ENCODE data around the gene ZNF319. TPM values are rescaled to one million over a fixed set of nuclear protein-coding genes. Genes with fewer than 3 reads are reported as not detected.

The ZNF319 gene
- total and polyA plus RNA-seq, 4 experiments from 2014 or later, result 2.3 to 20.5 (median 18.1) TPM

DNA sequence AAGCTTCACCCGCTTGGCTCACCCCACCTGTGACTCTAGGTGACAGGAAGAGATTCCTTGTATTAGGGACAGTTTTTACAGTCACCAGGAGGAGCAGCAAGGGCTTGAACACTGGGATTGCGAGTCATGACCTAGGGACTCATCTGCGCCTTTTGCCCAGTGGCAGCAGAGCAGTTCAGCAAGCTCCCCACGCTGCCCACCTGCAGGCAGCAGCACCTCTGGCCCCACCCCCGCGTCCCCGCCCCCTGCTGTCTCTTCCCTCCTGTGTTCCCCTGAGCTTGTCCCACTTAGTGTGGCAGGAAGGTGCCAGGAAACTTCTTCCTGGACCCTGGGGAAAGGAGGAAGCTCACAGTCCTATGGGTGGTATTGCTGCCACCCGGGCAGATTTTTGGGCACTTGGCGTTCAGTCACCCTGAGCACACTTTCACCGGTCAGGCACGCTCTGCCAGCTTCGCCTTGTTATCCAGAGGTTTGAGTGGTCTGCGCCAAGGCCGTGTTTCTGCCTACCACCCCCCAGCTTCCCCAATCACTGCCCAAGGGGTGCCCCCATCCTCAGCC is 33.7 kb upstream of the ZNF319 start:
- Mint-ChIP-seq H3K27ac (no peak overlapping the region), H3K9me3 (peaks cover 0 to 2% (median 0%) of the 10 kb centered on the region in 8 donors), H3K36me3 (no peaks in the 10 kb centered on the region), H3K27me3 (no peaks in the 10 kb centered on the region), H3K4me1 (no peaks in the 10 kb centered on the region), H3K4me3 (no peak overlapping the region)
- H3K36me3 ChIP-seq (ENCODE audit: insufficient read depth, low read length), result no peaks in the 10 kb centered on the region
- H3K27me3 ChIP-seq (ENCODE audit: insufficient read depth, low read length), result no peaks in the 10 kb centered on the region
- CTCF ChIA-PET (ENCODE audit: partially characterized antibody), result interaction anchor here (0.6 to 1.9 kb wide), 2 partner anchors 10 to 16 kb away, joined by 4 to 9 read pairs; no protein-coding TSS in a partner anchor
- intact Hi-C loops (cut with micrococcal nuclease), result no loop called here
- POLR2A ChIA-PET (ENCODE audit: partially characterized antibody), result no interaction called here
- H3K4me1 ChIP-seq (ENCODE audit: insufficient read depth, low read length), result no peaks in the 10 kb centered on the region
- H3K27ac ChIP-seq (ENCODE audit: low read depth, low read length), result no peak overlapping the region
- H3K9me3 ChIP-seq (ENCODE audit: control insufficient read depth in 1 of 2, low read length in 2 of 2), result no peaks in the 10 kb centered on the region
- DNase-seq, result peak in 1 of 5 donors; percentile 0
- no peak overlapping the region for H3K4me3 ChIP-seq (ENCODE audit: low read length in 2 of 2)

DNA sequence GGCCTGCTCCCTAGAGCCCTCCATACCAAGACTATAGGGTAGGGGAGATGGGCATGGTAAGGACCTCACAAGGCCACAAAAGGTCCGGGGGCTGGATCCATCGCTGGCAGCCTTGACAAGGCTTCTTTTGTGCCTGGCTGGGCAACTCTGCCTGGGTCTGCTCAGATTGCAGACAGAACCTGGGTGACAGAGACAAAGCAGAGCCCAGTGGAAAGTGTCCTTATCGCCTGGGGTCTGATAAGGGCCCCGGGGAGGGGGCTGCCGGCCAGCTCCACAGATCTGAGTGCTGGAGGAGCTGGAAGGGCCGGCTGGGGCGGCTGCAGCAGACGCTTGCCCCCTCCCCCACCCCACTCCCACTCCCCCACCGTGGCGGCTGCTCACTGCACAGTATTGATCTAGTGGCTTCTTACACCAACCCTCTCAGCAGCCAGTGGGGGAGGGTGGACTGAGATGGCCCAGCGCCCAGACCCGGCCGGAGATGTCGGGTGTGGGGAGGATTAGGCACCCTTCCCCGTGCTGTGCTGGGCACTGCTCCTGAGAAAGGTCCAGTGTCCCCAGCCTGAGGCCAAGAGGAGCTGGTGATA is 32.3 kb upstream of the ZNF319 start:
- Histone ChIP-seq H3K4me3 (ENCODE audit: low read length in 2 of 2) (no peak overlapping the region), H3K27me3 (ENCODE audit: insufficient read depth, low read length) (no peaks in the 10 kb centered on the region), H3K9me3 (ENCODE audit: control insufficient read depth in 1 of 2, low read length in 2 of 2) (no peaks in the 10 kb centered on the region), H3K36me3 (ENCODE audit: insufficient read depth, low read length) (no peaks in the 10 kb centered on the region), H3K4me1 (ENCODE audit: insufficient read depth, low read length) (no peaks in the 10 kb centered on the region), H3K27ac (ENCODE audit: low read depth, low read length) (no peak overlapping the region)
- no peak overlapping the region for H3K4me3 Mint-ChIP-seq
- H3K27me3 Mint-ChIP-seq, result no peaks in the 10 kb centered on the region
- ChIA-PET CTCF (ENCODE audit: partially characterized antibody) (interaction anchor here (1.0 to 1.9 kb wide), 2 partner anchors 9 to 10 kb away, joined by 3 to 9 read pairs; no protein-coding TSS in a partner anchor), POLR2A (ENCODE audit: partially characterized antibody) (no interaction called here)
- intact Hi-C loops (cut with micrococcal nuclease), result no loop called here
- peak in 1 of 5 donors; percentile 20 for DNase-seq
- H3K27ac Mint-ChIP-seq, result no peak overlapping the region
- H3K36me3 Mint-ChIP-seq, result no peaks in the 10 kb centered on the region
- H3K4me1 Mint-ChIP-seq, result peaks cover 0 to 7% (median 2%) of the 10 kb centered on the region in 4 donors
- peaks cover 0 to 2% (median 0%) of the 10 kb centered on the region in 8 donors for H3K9me3 Mint-ChIP-seq

DNA sequence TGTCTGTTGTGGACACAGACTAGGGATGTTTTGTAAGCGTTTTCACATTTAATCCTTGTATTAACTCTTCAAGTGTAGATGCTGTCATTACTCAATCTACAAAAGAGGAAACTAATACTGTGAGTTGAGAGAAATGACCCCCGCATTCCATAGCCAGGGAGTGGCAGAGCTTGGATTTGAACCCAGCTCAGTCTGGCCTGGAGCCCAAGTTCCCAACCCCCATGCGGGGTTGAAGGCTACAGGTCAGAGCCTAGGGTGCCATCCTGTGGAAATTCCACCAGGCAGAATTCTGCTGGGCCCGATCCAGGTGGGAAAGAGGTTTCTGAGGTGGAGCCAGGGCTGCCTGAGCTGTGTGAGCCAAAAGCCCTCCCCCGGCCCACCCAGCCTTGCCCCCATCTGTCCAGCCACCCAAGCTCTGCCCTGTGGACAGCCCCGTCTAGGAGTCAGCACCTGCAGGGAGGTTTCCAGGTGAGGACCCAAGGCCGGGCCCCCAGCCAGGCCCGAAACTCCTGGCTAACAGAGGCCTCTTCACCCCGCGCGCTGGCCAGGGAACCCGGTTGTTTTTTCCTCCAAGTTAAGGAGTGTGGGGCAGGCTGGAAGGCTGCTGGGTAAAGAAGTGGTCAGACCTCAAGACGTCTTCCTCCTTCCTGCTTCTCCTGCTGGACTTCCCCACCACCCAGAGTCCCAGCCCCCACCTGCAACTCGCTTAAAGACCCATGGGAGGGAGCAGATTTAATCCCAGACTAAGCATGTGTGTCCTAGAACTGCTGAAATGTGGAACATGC is 30.7 kb upstream of the ZNF319 start:
- POLR2A ChIA-PET (ENCODE audit: partially characterized antibody), result interaction anchor here (0.6 kb wide), 1 partner anchor 115 kb away, joined by 3 read pairs; no protein-coding TSS in a partner anchor
- CTCF ChIA-PET (ENCODE audit: partially characterized antibody), result interaction anchor here (0.9 kb wide), 1 partner anchor 12 kb away, joined by 3 read pairs; no protein-coding TSS in a partner anchor
- H3K4me1 ChIP-seq (ENCODE audit: insufficient read depth, low read length), result peaks cover 7% of the 10 kb centered on the region
- intact Hi-C loops (cut with micrococcal nuclease), result no loop called here
- no peak overlapping the region for H3K27ac ChIP-seq (ENCODE audit: low read depth, low read length)
- no peaks in the 10 kb centered on the region for H3K9me3 ChIP-seq (ENCODE audit: control insufficient read depth in 1 of 2, low read length in 2 of 2)
- Mint-ChIP-seq H3K4me3 (no peak overlapping the region), H3K4me1 (peaks cover 0 to 7% (median 2%) of the 10 kb centered on the region in 4 donors), H3K27me3 (no peaks in the 10 kb centered on the region), H3K27ac (no peak overlapping the region), H3K36me3 (no peaks in the 10 kb centered on the region), H3K9me3 (peaks cover 0 to 2% (median 0%) of the 10 kb centered on the region in 8 donors)
- no peaks in the 10 kb centered on the region for H3K36me3 ChIP-seq (ENCODE audit: insufficient read depth, low read length)
- no peaks in the 10 kb centered on the region for H3K27me3 ChIP-seq (ENCODE audit: insufficient read depth, low read length)
- no peak overlapping the region for H3K4me3 ChIP-seq (ENCODE audit: low read length in 2 of 2)
- no peak for DNase-seq

DNA sequence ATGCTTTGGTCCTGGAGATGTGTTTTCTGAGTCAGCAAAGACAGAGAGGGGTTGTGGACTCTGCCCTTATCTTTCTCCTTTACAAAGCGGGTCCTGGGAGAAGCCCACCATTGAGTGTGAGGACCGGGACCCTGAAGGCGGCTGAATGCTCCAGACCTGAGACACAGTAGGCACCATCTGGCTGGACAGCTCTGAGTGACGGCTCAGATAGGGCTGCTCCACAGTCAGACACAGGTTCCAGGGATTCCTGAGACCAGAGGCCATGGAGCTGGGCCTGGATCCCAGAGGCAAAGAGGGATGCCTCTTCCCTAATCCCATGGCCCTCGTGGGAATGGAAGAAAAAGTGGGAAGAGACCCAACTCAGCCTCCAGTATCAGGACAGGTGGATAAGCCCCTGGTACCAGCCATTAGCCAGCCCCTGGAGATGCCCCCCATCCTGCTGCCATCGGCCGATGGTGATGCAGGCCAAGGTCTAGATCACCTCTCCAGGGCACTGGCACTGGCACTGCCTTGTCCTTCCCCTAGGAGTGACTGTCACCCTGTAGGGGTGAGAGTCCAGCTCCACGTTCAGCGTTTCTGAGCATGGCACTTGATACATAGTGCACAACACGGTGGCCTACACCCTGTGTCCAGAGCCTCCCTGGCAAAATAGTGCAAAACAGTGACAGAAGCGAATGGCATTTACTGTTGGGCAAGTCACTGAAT is 29.8 kb upstream of the ZNF319 start:
- H3K27ac Mint-ChIP-seq, result no peak overlapping the region
- CTCF ChIA-PET (ENCODE audit: partially characterized antibody), result interaction anchor here (0.9 kb wide), 1 partner anchor 11 kb away, joined by 3 read pairs; no protein-coding TSS in a partner anchor
- DNase-seq, result no peak
- no peak overlapping the region for H3K4me3 ChIP-seq (ENCODE audit: low read length in 2 of 2)
- no peaks in the 10 kb centered on the region for H3K9me3 ChIP-seq (ENCODE audit: control insufficient read depth in 1 of 2, low read length in 2 of 2)
- peaks cover 7% of the 10 kb centered on the region for H3K4me1 ChIP-seq (ENCODE audit: insufficient read depth, low read length)
- H3K4me1 Mint-ChIP-seq, result peaks cover 0 to 7% (median 2%) of the 10 kb centered on the region in 4 donors
- no peak overlapping the region for H3K4me3 Mint-ChIP-seq
- POLR2A ChIA-PET (ENCODE audit: partially characterized antibody), result no interaction called here
- no peak overlapping the region for H3K27ac ChIP-seq (ENCODE audit: low read depth, low read length)
- no peaks in the 10 kb centered on the region for H3K36me3 ChIP-seq (ENCODE audit: insufficient read depth, low read length)
- intact Hi-C loops (cut with micrococcal nuclease), result no loop called here
- H3K36me3 Mint-ChIP-seq, result no peaks in the 10 kb centered on the region
- no peaks in the 10 kb centered on the region for H3K27me3 ChIP-seq (ENCODE audit: insufficient read depth, low read length)
- no peaks in the 10 kb centered on the region for H3K27me3 Mint-ChIP-seq
- H3K9me3 Mint-ChIP-seq, result peaks cover 0 to 2% (median 0%) of the 10 kb centered on the region in 8 donors

DNA sequence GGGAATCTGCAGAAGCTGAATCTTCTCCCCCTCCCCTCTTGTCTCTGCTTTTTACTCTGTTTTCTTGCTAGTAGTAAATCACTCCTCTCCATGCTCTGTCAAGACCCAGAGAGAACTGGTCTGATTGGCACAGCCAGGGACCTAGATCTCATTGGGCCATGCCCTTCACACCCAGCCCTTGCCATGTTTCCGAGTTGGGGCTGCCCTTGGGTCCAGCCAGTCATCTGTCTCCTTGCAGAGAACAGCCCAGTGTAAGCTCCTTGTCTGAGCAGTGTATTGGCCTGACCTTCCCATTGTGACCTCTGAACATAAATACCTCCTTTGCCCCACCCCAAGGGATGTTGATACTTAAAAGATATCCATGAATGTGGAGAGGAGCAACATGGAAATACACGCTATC is 28.9 kb upstream of the ZNF319 start:
- Histone ChIP-seq H3K36me3 (ENCODE audit: insufficient read depth, low read length) (no peaks in the 10 kb centered on the region), H3K27ac (ENCODE audit: low read depth, low read length) (no peak overlapping the region), H3K4me3 (ENCODE audit: low read length in 2 of 2) (no peak overlapping the region), H3K9me3 (ENCODE audit: control insufficient read depth in 1 of 2, low read length in 2 of 2) (no peaks in the 10 kb centered on the region), H3K4me1 (ENCODE audit: insufficient read depth, low read length) (peaks cover 11% of the 10 kb centered on the region), H3K27me3 (ENCODE audit: insufficient read depth, low read length) (no peaks in the 10 kb centered on the region)
- peaks cover 0 to 2% (median 0%) of the 10 kb centered on the region in 8 donors for H3K9me3 Mint-ChIP-seq
- DNase-seq, result no peak
- POLR2A ChIA-PET (ENCODE audit: partially characterized antibody), result no interaction called here
- H3K36me3 Mint-ChIP-seq, result peaks cover 0 to 5% of the 10 kb centered on the region in 2 donors
- H3K27me3 Mint-ChIP-seq, result peaks cover 0 to 1% of the 10 kb centered on the region in 2 donors
- H3K27ac Mint-ChIP-seq, result peak overlapping the region in 1 of 7 donors; percentile 46
- peaks cover 3 to 15% (median 8%) of the 10 kb centered on the region in 4 donors for H3K4me1 Mint-ChIP-seq
- intact Hi-C loops (cut with micrococcal nuclease), result loop anchor here (10.0 kb wide), 1 partner anchor 725 kb away; no protein-coding TSS in a partner anchor
- CTCF ChIA-PET (ENCODE audit: partially characterized antibody), result no interaction called here
- H3K4me3 Mint-ChIP-seq, result peak overlapping the region in 3 of 8 donors; percentile 2 to 45 (median 26)

DNA sequence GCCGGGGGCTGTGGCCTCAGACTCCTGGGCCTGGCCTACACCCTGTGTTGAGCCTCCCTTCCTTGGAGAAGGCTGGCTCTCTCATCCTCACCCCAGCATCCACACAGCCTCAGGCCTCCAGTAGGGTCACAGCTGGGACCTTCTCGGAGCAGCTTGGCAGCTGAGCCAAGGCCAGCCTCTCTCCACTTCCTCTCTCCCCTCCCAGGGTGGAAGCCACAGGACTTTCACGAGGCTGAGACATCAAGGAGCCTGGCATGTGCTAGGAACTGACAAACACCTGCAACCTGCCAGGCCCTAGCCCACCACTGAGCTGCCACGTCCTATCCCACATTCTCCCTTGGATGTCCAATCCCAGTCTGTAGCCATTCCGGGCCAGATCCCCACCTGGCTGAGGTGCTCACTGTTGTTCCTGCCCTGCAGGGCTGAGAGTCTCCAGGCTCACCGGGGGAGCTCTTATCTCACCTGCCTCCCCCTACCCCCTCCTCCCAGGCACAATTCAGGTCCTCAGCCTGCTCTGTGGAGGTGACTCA is 28.1 kb upstream of the ZNF319 start:
- ChIA-PET CTCF (ENCODE audit: partially characterized antibody) (no interaction called here), POLR2A (ENCODE audit: partially characterized antibody) (interaction anchor here (1.6 kb wide), 1 partner anchor 29 kb away, joined by 4 read pairs; the partner anchor contains the start of gene ZNF319)
- Mint-ChIP-seq H3K4me3 (peak overlapping the region in 2 of 8 donors; percentile 43 to 50), H3K27ac (peak overlapping the region in 1 of 7 donors; percentile 46), H3K4me1 (peaks cover 3 to 21% (median 13%) of the 10 kb centered on the region in 4 donors), H3K36me3 (peaks cover 0 to 5% of the 10 kb centered on the region in 2 donors), H3K9me3 (peaks cover 0 to 3% (median 0%) of the 10 kb centered on the region in 8 donors), H3K27me3 (peaks cover 0 to 1% of the 10 kb centered on the region in 2 donors)
- H3K27ac ChIP-seq (ENCODE audit: low read depth, low read length), result no peak overlapping the region
- intact Hi-C loops (cut with micrococcal nuclease), result loop anchor here (10.0 kb wide), 1 partner anchor 726 kb away; no protein-coding TSS in a partner anchor
- no peaks in the 10 kb centered on the region for H3K27me3 ChIP-seq (ENCODE audit: insufficient read depth, low read length)
- H3K4me1 ChIP-seq (ENCODE audit: insufficient read depth, low read length), result peaks cover 15% of the 10 kb centered on the region
- no peak overlapping the region for H3K4me3 ChIP-seq (ENCODE audit: low read length in 2 of 2)
- no peaks in the 10 kb centered on the region for H3K36me3 ChIP-seq (ENCODE audit: insufficient read depth, low read length)
- DNase-seq, result no peak
- no peaks in the 10 kb centered on the region for H3K9me3 ChIP-seq (ENCODE audit: control insufficient read depth in 1 of 2, low read length in 2 of 2)

Measured in CD4-positive, alpha-beta memory T cell (primary cell).